ENCODE data around the gene TYW1. TPM values are rescaled to one million over a fixed set of nuclear protein-coding genes. Genes with fewer than 3 reads are reported as not detected.

Gene TYW1, protein sequence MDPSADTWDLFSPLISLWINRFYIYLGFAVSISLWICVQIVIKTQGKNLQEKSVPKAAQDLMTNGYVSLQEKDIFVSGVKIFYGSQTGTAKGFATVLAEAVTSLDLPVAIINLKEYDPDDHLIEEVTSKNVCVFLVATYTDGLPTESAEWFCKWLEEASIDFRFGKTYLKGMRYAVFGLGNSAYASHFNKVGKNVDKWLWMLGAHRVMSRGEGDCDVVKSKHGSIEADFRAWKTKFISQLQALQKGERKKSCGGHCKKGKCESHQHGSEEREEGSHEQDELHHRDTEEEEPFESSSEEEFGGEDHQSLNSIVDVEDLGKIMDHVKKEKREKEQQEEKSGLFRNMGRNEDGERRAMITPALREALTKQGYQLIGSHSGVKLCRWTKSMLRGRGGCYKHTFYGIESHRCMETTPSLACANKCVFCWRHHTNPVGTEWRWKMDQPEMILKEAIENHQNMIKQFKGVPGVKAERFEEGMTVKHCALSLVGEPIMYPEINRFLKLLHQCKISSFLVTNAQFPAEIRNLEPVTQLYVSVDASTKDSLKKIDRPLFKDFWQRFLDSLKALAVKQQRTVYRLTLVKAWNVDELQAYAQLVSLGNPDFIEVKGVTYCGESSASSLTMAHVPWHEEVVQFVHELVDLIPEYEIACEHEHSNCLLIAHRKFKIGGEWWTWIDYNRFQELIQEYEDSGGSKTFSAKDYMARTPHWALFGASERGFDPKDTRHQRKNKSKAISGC
- total RNA-seq = 8.6 and 8.9 TPM in 2 replicates

GRCh38 chr7:66996444-66997191 is at the start of gene TYW1:
TYW1 (plus strand) TSS chr7:66996833; CDS start chr7:66996979, 146 bp downstream.

GRCh38 chr7:66995050-66995776 is 1.4 kb upstream of the TYW1 start, which contains the start of gene SBDS:
SBDS (minus strand) TSS chr7:66995586; CDS start chr7:66995417, 169 bp downstream.

Small RNAs within 50 kb of the gene (small RNA-seq; reads per million reads assigned to genes)
- gene AC073089.1 (not detected), gene MIR4650-1 (not detected), gene RN7SL43P (not detected)

Other genes starting within 250 kb of the TYW1 start
- 71.5 and 113 TPM in 2 replicates for gene TMEM248, start 75.6 kb upstream of the TYW1 start, total RNA-seq
- 57.3 and 68.4 TPM in 2 replicates for gene SBDS, start 1.2 kb upstream of the TYW1 start, total RNA-seq